ENCODE data around the gene RTEL1.

RTEL1 gene

DNA sequence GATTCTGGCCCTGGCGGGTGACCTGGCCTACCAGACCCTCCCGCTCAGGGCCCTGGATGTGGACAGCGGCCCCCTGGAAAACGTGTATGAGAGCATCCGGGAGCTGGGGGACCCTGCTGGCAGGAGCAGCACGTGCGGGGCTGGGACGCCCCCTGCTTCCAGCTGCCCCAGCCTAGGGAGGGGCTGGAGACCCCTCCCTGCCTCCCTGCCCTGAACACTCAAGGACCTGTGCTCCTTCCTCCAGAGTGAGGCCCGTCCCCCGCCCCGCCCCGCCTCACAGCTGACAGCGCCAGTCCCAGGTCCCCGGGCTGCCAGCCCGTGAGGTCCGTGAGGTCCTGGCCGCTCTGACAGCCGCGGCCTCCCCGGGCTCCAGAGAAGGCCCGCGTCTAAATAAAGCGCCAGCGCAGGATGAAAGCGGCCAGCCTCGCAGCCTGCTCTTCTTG, 80.6 kb downstream of the RTEL1 start:
- H3K9ac ChIP-seq (ENCODE audit: low read length), result peak overlapping the region; percentile 54
- peak overlapping the region; percentile 59; the same call in 1 of the 2 replicates for H3K27ac ChIP-seq (ENCODE audit: low read length)
- peaks cover 47% of the 10 kb centered on the region for H3K79me2 ChIP-seq (ENCODE audit: low read length)
- peak overlapping the region; percentile 99 for H3K4me2 ChIP-seq (ENCODE audit: low read depth, low read length)
- no peaks in the 10 kb centered on the region for H3K9me3 ChIP-seq (replicated peaks; ENCODE audit: insufficient read depth, low read length)
- H3K4me3 ChIP-seq (ENCODE audit: low read length), result peak overlapping the region; percentile 86
- no peaks in the 10 kb centered on the region for H3K36me3 ChIP-seq (replicated peaks; ENCODE audit: insufficient read depth, low read length)
- H2AFZ ChIP-seq (ENCODE audit: low read length), result no peak overlapping the region
- H3K27me3 ChIP-seq (replicated peaks; ENCODE audit: insufficient read depth, low read length), result no peaks in the 10 kb centered on the region
- peaks cover 12% of the 10 kb centered on the region for H3K4me1 ChIP-seq (ENCODE audit: low read length)
- no peak for TF ChIP-seq EZH2 (optimal IDR thresholded peaks at IDR 0.05; ENCODE audit: low read depth, low read length)
- TF ChIP-seq EZH2phosphoT487 (IDR thresholded peaks at IDR 0.05; ENCODE audit: low read length), result no peak
- TF ChIP-seq, protein P1, sequence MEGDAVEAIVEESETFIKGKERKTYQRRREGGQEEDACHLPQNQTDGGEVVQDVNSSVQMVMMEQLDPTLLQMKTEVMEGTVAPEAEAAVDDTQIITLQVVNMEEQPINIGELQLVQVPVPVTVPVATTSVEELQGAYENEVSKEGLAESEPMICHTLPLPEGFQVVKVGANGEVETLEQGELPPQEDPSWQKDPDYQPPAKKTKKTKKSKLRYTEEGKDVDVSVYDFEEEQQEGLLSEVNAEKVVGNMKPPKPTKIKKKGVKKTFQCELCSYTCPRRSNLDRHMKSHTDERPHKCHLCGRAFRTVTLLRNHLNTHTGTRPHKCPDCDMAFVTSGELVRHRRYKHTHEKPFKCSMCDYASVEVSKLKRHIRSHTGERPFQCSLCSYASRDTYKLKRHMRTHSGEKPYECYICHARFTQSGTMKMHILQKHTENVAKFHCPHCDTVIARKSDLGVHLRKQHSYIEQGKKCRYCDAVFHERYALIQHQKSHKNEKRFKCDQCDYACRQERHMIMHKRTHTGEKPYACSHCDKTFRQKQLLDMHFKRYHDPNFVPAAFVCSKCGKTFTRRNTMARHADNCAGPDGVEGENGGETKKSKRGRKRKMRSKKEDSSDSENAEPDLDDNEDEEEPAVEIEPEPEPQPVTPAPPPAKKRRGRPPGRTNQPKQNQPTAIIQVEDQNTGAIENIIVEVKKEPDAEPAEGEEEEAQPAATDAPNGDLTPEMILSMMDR (IDR thresholded peaks at IDR 0.05; ENCODE audit: low read length), result no peak
- peaks cover 20% of the 10 kb centered on the region for H3F3A ChIP-seq (ENCODE audit: insufficient read depth, low read length)
- DNase-seq, result peak; percentile 74
- H3K9me2 ChIP-seq (replicated peaks; ENCODE audit: insufficient read depth, low read length), result no peaks in the 10 kb centered on the region
- H4K20me1 ChIP-seq (ENCODE audit: insufficient read depth, low read length), result no peaks in the 10 kb centered on the region

DNA sequence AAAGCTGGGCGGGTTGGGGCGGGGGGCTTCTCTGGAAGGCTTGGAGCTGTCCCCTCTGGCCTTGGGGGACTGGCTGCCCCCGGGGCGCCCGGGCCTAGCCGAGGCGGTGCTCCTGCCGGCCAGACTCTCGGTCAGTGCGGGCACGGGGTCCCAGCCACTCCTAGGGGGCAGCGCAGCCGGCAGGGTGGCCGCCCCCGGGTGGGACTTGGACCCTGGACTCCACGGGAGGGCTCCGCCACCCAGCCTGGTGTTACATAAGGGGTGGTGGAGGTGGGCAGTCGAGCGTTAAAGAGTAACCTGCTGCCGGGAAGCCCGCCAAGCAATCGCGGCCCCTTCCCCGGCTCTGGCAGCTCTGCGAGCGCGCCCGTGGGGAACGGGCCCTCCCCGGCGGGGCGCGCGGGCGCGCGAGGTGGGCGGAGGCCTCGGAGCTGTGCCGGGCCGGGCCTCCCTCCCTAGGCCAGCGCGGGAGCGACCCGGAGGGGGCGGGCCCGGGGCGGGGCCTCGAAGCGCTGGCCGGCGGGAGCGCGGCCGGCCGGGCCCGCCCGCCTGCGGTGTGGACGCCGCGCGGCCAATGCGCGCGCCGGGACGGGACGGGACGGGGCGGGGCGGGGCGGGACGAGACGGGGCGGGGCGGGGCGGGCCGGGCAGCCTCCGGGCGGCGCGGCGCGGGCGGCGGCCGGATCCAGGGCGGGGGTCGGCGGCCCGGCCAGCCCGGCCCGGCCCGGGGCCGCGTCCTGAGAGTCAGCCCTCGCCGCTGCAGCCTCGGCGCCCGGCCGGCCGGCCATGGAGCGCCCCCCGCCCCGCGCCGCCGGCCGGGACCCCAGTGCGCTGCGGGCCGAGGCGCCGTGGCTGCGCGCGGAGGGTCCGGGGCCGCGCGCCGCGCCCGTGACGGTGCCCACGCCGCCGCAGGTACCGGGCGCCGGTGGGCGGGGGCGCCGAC, 81.3 kb downstream of the RTEL1 start, which contains the start of gene SLC2A4RG:
SLC2A4RG (plus strand) TSS at position 647 of the 940 bp plus-strand sequence; CDS start at position 784, 137 bp downstream.
- no peaks in the 10 kb centered on the region for H3K36me3 ChIP-seq (replicated peaks; ENCODE audit: insufficient read depth, low read length)
- H3K79me2 ChIP-seq (ENCODE audit: low read length), result peaks cover 40% of the 10 kb centered on the region
- H4K20me1 ChIP-seq (ENCODE audit: insufficient read depth, low read length), result no peaks in the 10 kb centered on the region
- H3K4me2 ChIP-seq (ENCODE audit: low read depth, low read length), result peak within 1 kb of the TSS; percentile 99
- DNase-seq, result peak; percentile 90
- no peaks in the 10 kb centered on the region for H3K9me3 ChIP-seq (replicated peaks; ENCODE audit: insufficient read depth, low read length)
- H2AFZ ChIP-seq (ENCODE audit: low read length), result no peak within 1 kb of the TSS
- peaks cover 12% of the 10 kb centered on the region for H3K4me1 ChIP-seq (ENCODE audit: low read length)
- TF ChIP-seq EZH2 (optimal IDR thresholded peaks at IDR 0.05; ENCODE audit: low read depth, low read length) (no peak), EZH2phosphoT487 (IDR thresholded peaks at IDR 0.05; ENCODE audit: low read length) (no peak)
- TF ChIP-seq, protein P1 (IDR thresholded peaks at IDR 0.05; ENCODE audit: low read length), result no peak
- H3K27ac ChIP-seq (ENCODE audit: low read length), result peak within 1 kb of the TSS; percentile 59; the same call in 1 of the 2 replicates
- peak within 1 kb of the TSS; percentile 54 for H3K9ac ChIP-seq (ENCODE audit: low read length)
- H3K27me3 ChIP-seq (replicated peaks; ENCODE audit: insufficient read depth, low read length), result no peaks in the 10 kb centered on the region
- no peaks in the 10 kb centered on the region for H3K9me2 ChIP-seq (replicated peaks; ENCODE audit: insufficient read depth, low read length)
- H3K4me3 ChIP-seq (ENCODE audit: low read length), result peak within 1 kb of the TSS; percentile 86
- peaks cover 20% of the 10 kb centered on the region for H3F3A ChIP-seq (ENCODE audit: insufficient read depth, low read length)

DNA sequence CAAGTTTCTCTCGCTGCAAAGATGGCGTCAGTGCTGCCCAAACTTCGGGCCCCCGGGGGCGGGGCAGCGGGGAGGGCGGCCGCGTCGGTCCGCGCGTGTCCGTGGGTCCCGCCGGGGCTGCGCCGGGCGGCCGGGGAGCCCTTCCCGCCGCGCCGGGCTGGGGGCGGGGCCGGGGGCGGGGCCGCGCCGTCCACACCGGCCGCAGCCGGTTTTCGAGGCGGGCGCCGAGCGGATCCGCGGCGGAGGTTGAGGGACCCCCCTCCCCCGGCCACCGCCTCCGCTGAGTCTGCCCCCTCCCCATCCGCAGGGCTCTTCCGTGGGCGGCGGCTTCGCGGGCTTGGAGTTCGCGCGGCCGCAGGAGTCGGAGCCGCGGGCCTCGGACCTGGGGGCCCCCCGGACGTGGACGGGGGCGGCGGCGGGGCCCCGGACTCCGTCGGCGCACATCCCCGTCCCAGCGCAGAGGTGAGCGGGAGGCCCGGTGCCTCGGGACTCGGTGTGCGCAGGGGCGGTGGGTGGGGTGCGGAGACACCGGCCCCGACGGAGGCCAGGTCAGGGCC, 82.0 kb downstream of the RTEL1 start:
- Histone ChIP-seq H3K27me3 (replicated peaks; ENCODE audit: insufficient read depth, low read length) (no peaks in the 10 kb centered on the region), H3K4me2 (ENCODE audit: low read depth, low read length) (no peak overlapping the region), H4K20me1 (ENCODE audit: insufficient read depth, low read length) (no peaks in the 10 kb centered on the region), H3K79me2 (ENCODE audit: low read length) (peaks cover 32% of the 10 kb centered on the region), H3K4me1 (ENCODE audit: low read length) (peaks cover 12% of the 10 kb centered on the region), H3K27ac (ENCODE audit: low read length) (no peak overlapping the region), H3K9me3 (replicated peaks; ENCODE audit: insufficient read depth, low read length) (no peaks in the 10 kb centered on the region), H3K9ac (ENCODE audit: low read length) (no peak overlapping the region), H3K36me3 (replicated peaks; ENCODE audit: insufficient read depth, low read length) (no peaks in the 10 kb centered on the region), H3K9me2 (replicated peaks; ENCODE audit: insufficient read depth, low read length) (no peaks in the 10 kb centered on the region), H3F3A (ENCODE audit: insufficient read depth, low read length) (peaks cover 20% of the 10 kb centered on the region), H3K4me3 (ENCODE audit: low read length) (no peak overlapping the region), H2AFZ (ENCODE audit: low read length) (no peak overlapping the region)
- no peak for TF ChIP-seq EZH2phosphoT487 (IDR thresholded peaks at IDR 0.05; ENCODE audit: low read length)
- TF ChIP-seq, protein P1 (IDR thresholded peaks at IDR 0.05; ENCODE audit: low read length), result no peak
- no peak for TF ChIP-seq EZH2 (optimal IDR thresholded peaks at IDR 0.05; ENCODE audit: low read depth, low read length)
- DNase-seq, result no peak

All from MM.1S (cell line).